DMS79 treated with DMSO at 0.1 percent for 48 hours (cell line): ENCODE results near the gene METAP1D.
A peak's percentile ranks its signal among the peaks of the same experiment; 100 is the strongest.
"Not testable (repeated sequence)": the region's sequence is repeated elsewhere in the genome, so short reads cannot be mapped to it uniquely, and the experiment has no call there.

Source experiments
- DNase-seq: peaks from one replicate; lab custom pipeline; 2025; lab: John Stamatoyannopoulos, UW

Gene METAP1D

GRCh38 chr2:172102391-172103359, 102.9 kb downstream of the METAP1D start, which contains the start of gene DLX2:
TSS of gene DLX2 (minus strand) at chr2:172102900. CDS start at chr2:172102538, 362 bp downstream.
- DNase-seq: peak; percentile 94

GRCh38 chr2:172103471-172104272, 103.9 kb downstream of the METAP1D start:
- DNase-seq: peak; percentile 65

GRCh38 chr2:172105471-172106107, 105.8 kb downstream of the METAP1D start:
- DNase-seq: no peak

- DNase-seq: peak; percentile 64
Measured at GRCh38 chr2:172106108-172106961, 106.6 kb downstream of the METAP1D start.

GRCh38 chr2:172107690-172108586, 108.2 kb downstream of the METAP1D start:
- DNase-seq: no peak

GRCh38 chr2:172108587-172108930, 108.8 kb downstream of the METAP1D start:
- no peak for DNase-seq

- no peak for DNase-seq
Measured at GRCh38 chr2:172109256-172109987, 109.7 kb downstream of the METAP1D start.

- DNase-seq: no peak
Measured at GRCh38 chr2:172109988-172110811, 110.4 kb downstream of the METAP1D start.

- DNase-seq: peak; percentile 11
Measured at GRCh38 chr2:172113617-172114016, 113.9 kb downstream of the METAP1D start.

GRCh38 chr2:172114176-172114575, 114.4 kb downstream of the METAP1D start:
- DNase-seq: not testable (repeated sequence)

- DNase-seq: no peak
Measured at GRCh38 chr2:172114579-172114978, 114.8 kb downstream of the METAP1D start.

GRCh38 chr2:172116107-172116506, 116.4 kb downstream of the METAP1D start:
- no peak for DNase-seq

GRCh38 chr2:172119089-172119488, 119.3 kb downstream of the METAP1D start:
- DNase-seq: no peak

GRCh38 chr2:172120118-172120517, 120.4 kb downstream of the METAP1D start:
- no peak for DNase-seq

- DNase-seq: no peak
Measured at GRCh38 chr2:172128484-172128883, 128.7 kb downstream of the METAP1D start.

GRCh38 chr2:172129404-172129803, 129.7 kb downstream of the METAP1D start:
- no peak for DNase-seq
